AG08396 (cell line): ENCODE measurements around the gene FGF10.

Experiments
- DNase-seq: peaks from one replicate; pipeline ENCODE4 v3.0.0; 2012; ENCODE audit warnings: low spot score, mixed read lengths

Gene FGF10

DNA sequence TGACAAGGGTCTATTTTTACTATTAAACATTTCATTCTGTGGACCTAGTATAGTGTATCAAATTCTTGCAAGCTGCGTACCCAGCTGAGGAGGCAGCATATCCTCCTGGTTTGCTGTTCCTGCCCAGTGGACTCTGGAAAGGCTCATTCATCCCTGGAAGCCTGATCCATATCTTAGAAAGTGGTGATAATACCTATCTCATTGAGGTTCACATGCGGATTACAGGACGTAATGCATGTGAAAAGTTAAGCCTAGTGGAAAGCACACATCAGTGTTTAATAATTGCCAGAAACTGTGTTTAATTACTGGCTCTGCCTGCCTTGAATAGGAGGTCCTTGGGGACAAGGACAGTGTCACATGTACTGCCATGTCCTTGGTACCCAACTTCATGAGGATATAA lies 132.0 kb downstream of the FGF10 start:
- no peak for DNase-seq
